HepG2 (cell line): ENCODE data around the gene CEP131. TPM values are rescaled to one million over a fixed set of nuclear protein-coding genes. Genes with fewer than 3 reads are reported as not detected.

ENCODE experiments used
- ATF7-NPFF ChIP-seq: sonication (generic); formaldehyde crosslinking; IDR thresholded peaks from 2 replicates; pipeline ENCODE4 v1.8.1; 2023; ENCODE audit warnings: mild to moderate bottlenecking, low read depth, missing genetic modification reagents, moderate library complexity
- CBX1 ChIP-seq: IDR thresholded peaks from one replicate; pipeline ENCODE4 v1.6.1; 2016; ENCODE audit warnings: antibody characterized with exemption, low read depth
- FOSL1 ChIP-seq: sonication (generic); formaldehyde crosslinking; IDR thresholded peaks from 2 replicates; pipeline ENCODE4 v1.9.0; 2021; ENCODE audit warnings: missing genetic modification reagents, borderline replicate concordance
- HOXA5 ChIP-seq: sonication (generic); formaldehyde crosslinking; IDR thresholded peaks from 2 replicates; pipeline ENCODE4 v1.4.0; 2020; ENCODE audit warnings: missing genetic modification reagents
- NFYC ChIP-seq: IDR thresholded peaks from 2 replicates; pipeline ENCODE4 v1.6.1; 2016; ENCODE audit warnings: missing genetic modification reagents, missing compliant biosample characterization
- REPIN1 ChIP-seq: sonication (generic); formaldehyde crosslinking; IDR thresholded peaks from 2 replicates; pipeline ENCODE4 v1.8.0; 2022; ENCODE audit warnings: missing genetic modification reagents, low read depth, mild to moderate bottlenecking, borderline replicate concordance
- SIN3A ChIP-seq: IDR thresholded peaks from 2 replicates; pipeline ENCODE4 v1.6.1; 2011; ENCODE audit warnings: low read depth, mild to moderate bottlenecking, control low read depth, low read length, borderline replicate concordance
- SIX1 ChIP-seq: sonication (generic); formaldehyde crosslinking; IDR thresholded peaks from 2 replicates; pipeline ENCODE4 v1.4.0; 2020; ENCODE audit warnings: missing genetic modification reagents, borderline replicate concordance
- ZFP82 ChIP-seq: sonication (generic); formaldehyde crosslinking; IDR thresholded peaks from 2 replicates; pipeline ENCODE4 v1.5.1; 2020; ENCODE audit warnings: mild to moderate bottlenecking, missing genetic modification reagents, borderline replicate concordance
- ZNF121 ChIP-seq: sonication (generic); formaldehyde crosslinking; IDR thresholded peaks from 2 replicates; pipeline ENCODE4 v1.5.0; 2020; ENCODE audit warnings: mild to moderate bottlenecking, missing genetic modification reagents
- ZNF224 ChIP-seq: sonication (generic); formaldehyde crosslinking; IDR thresholded peaks from 2 replicates; pipeline ENCODE4 v1.5.0; 2020; ENCODE audit warnings: mild to moderate bottlenecking, missing genetic modification reagents
- ZNF256 ChIP-seq: sonication (generic); formaldehyde crosslinking; conservative IDR thresholded peaks from 2 replicates; pipeline ENCODE4 v1.4.0; 2020; ENCODE audit warnings: missing genetic modification reagents
- ZNF546 ChIP-seq: sonication (generic); formaldehyde crosslinking; conservative IDR thresholded peaks from 2 replicates; pipeline ENCODE4 v1.8.1; 2023; ENCODE audit warnings: mild to moderate bottlenecking, missing genetic modification reagents
- ZNF761 ChIP-seq: sonication (generic); formaldehyde crosslinking; conservative IDR thresholded peaks from 2 replicates; pipeline ENCODE4 v1.4.0; 2020; ENCODE audit warnings: mild to moderate bottlenecking, missing genetic modification reagents
- polyA plus RNA-seq, 8 experiments: library from polyadenylated mRNA; depleted of rRNA in 3 of 8; stranded (reverse) in 7 of 8; unstranded in 1 of 8; fragments of >200 nt; fragmentation: Illumina TruSeq in 4 of 8; extraction: Trizol in 4 of 8; gene quantifications; 2 replicates each; pipeline versions ENCODE4 v1.2.1 to v1.2.3, GENCODE V29; 2011 to 2016; ENCODE audit warnings: low read depth in 4 of 8, missing spikeins in 1 of 8, mixed read lengths in 1 of 8; ENCODE audit not compliant: insufficient read depth in 1 of 8
- total RNA-seq, 5 experiments: library from RNA; depleted of rRNA; stranded (reverse); fragments of >200 nt; fragmentation: Illumina TruSeq; extraction: Trizol; gene quantifications; 2 replicates each; pipeline ENCODE4 v1.2.3, GENCODE V29; 2016; ENCODE audit warnings: low read depth in 1 of 5
- TF ChIP-seq, protein P1 (sequence below): sonication (generic); formaldehyde crosslinking; IDR thresholded peaks from 2 replicates; pipeline ENCODE4 v1.4.0; 2020; ENCODE audit warnings: missing genetic modification reagents
- TF ChIP-seq, protein P2 (sequence below): IDR thresholded peaks from 2 replicates; pipeline ENCODE4 v1.6.1; 2012; ENCODE audit warnings: inconsistent platforms
- TF ChIP-seq, protein P3 (sequence below): IDR thresholded peaks from 2 replicates; pipeline ENCODE4 v1.6.1; 2016
- TF ChIP-seq, protein P4 (sequence below), 2 experiments: fragments of 450-650 bp in 1 of 2; sonication (generic) in 1 of 2; formaldehyde crosslinking; IDR thresholded peaks; 2 replicates each; pipeline versions ENCODE4 v1.5.0 to v1.8.0; 2020 to 2022; ENCODE audit warnings: mild to moderate bottlenecking in 1 of 2, missing genetic modification reagents in 1 of 2
- TF ChIP-seq, protein P5 (sequence below): sonication (generic); formaldehyde crosslinking; conservative IDR thresholded peaks from 2 replicates; pipeline ENCODE4 v1.4.0; 2020; ENCODE audit warnings: missing genetic modification reagents

CEP131 gene
- total and polyA plus RNA-seq, 2 of the 13 experiments (the other 11 are each of a cell fraction or from before 2014, with no cell fraction given): 5.0 to 16.8 TPM

DNA sequence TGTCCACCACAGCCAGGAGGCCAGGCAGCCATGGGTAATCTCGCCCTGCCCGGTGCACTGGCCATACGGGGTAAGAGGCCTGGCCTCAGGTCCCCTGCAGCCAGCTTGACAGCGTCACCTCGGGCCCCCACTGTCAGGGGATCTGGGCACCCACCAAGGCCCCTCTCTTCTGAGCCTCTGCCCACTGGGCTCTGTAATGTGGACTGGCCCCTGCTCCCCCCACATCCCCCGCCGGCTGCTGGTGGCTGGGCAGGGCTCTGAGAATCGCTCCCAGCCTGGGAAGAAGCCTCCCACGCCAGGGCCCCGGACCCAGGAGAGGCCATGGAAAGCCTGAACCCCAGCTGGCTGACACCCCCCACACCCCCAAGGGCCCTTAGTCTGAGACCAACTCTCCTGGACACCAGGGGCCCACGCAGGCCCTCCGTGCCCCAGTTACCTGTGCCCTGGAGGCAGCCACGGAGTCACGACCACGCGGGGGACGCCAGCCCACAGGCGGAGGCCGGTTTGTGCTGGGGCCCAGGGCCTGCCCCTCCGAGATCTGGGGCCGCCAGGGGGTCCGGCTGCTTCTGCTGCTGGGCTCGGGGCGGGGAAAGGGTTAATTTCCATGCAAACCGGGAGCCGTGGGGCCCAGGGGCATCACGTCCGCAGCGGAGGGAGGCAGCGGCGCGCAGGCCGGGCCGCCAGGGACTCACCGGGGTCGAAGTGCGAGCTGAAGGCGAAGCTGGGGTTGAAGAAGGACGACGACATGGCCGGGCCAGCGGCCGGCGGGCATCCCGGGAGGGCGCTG lies 57.3 kb downstream of the CEP131 start, which contains the start of gene PVALEF (continued):
- TF ChIP-seq, protein P1, sequence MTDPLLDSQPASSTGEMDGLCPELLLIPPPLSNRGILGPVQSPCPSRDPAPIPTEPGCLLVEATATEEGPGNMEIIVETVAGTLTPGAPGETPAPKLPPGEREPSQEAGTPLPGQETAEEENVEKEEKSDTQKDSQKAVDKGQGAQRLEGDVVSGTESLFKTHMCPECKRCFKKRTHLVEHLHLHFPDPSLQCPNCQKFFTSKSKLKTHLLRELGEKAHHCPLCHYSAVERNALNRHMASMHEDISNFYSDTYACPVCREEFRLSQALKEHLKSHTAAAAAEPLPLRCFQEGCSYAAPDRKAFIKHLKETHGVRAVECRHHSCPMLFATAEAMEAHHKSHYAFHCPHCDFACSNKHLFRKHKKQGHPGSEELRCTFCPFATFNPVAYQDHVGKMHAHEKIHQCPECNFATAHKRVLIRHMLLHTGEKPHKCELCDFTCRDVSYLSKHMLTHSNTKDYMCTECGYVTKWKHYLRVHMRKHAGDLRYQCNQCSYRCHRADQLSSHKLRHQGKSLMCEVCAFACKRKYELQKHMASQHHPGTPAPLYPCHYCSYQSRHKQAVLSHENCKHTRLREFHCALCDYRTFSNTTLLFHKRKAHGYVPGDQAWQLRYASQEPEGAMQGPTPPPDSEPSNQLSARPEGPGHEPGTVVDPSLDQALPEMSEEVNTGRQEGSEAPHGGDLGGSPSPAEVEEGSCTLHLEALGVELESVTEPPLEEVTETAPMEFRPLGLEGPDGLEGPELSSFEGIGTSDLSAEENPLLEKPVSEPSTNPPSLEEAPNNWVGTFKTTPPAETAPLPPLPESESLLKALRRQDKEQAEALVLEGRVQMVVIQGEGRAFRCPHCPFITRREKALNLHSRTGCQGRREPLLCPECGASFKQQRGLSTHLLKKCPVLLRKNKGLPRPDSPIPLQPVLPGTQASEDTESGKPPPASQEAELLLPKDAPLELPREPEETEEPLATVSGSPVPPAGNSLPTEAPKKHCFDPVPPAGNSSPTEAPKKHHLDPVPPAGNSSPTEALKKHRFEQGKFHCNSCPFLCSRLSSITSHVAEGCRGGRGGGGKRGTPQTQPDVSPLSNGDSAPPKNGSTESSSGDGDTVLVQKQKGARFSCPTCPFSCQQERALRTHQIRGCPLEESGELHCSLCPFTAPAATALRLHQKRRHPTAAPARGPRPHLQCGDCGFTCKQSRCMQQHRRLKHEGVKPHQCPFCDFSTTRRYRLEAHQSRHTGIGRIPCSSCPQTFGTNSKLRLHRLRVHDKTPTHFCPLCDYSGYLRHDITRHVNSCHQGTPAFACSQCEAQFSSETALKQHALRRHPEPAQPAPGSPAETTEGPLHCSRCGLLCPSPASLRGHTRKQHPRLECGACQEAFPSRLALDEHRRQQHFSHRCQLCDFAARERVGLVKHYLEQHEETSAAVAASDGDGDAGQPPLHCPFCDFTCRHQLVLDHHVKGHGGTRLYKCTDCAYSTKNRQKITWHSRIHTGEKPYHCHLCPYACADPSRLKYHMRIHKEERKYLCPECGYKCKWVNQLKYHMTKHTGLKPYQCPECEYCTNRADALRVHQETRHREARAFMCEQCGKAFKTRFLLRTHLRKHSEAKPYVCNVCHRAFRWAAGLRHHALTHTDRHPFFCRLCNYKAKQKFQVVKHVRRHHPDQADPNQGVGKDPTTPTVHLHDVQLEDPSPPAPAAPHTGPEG (CRISPR knock-in tag): peak; percentile 74; the same call in 1 of the 2 replicates
- TF ChIP-seq SIX1 (CRISPR knock-in tag) (no peak), ZNF121 (CRISPR knock-in tag) (peak; percentile 34; the same call in 1 of the 2 replicates), ATF7-NPFF (no peak), CBX1 (no peak), NFYC (CRISPR knock-in tag) (no peak), ZNF546 (CRISPR knock-in tag) (peak; percentile 93), REPIN1 (CRISPR knock-in tag) (peak; percentile 69; the same call in 1 of the 2 replicates), SIN3A (peak; percentile 70; the same call in 1 of the 2 replicates), FOSL1 (CRISPR knock-in tag) (no peak), ZNF224 (CRISPR knock-in tag) (0 out of 2 replicates have a peak, but pooled peaks have one; percentile 64), ZNF256 (no peak; the same call in none of the 2 replicates), ZFP82 (CRISPR knock-in tag) (peak; percentile 48; the same call in 1 of the 2 replicates), HOXA5 (CRISPR knock-in tag) (peak; percentile 61), ZNF761 (no peak)
- TF ChIP-seq, protein P2, sequence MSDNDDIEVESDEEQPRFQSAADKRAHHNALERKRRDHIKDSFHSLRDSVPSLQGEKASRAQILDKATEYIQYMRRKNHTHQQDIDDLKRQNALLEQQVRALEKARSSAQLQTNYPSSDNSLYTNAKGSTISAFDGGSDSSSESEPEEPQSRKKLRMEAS: peak; percentile 90
- TF ChIP-seq, protein P3, sequence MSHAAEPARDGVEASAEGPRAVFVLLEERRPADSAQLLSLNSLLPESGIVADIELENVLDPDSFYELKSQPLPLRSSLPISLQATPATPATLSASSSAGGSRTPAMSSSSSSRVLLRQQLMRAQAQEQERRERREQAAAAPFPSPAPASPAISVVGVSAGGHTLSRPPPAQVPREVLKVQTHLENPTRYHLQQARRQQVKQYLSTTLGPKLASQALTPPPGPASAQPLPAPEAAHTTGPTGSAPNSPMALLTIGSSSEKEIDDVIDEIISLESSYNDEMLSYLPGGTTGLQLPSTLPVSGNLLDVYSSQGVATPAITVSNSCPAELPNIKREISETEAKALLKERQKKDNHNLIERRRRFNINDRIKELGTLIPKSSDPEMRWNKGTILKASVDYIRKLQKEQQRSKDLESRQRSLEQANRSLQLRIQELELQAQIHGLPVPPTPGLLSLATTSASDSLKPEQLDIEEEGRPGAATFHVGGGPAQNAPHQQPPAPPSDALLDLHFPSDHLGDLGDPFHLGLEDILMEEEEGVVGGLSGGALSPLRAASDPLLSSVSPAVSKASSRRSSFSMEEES: peak; percentile 38; the same call in 1 of the 2 replicates
- TF ChIP-seq, protein P4, sequence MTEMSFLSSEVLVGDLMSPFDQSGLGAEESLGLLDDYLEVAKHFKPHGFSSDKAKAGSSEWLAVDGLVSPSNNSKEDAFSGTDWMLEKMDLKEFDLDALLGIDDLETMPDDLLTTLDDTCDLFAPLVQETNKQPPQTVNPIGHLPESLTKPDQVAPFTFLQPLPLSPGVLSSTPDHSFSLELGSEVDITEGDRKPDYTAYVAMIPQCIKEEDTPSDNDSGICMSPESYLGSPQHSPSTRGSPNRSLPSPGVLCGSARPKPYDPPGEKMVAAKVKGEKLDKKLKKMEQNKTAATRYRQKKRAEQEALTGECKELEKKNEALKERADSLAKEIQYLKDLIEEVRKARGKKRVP (CRISPR knock-in tag; IDR thresholded peaks at IDR 0.05): no peak
- TF ChIP-seq, protein P5, sequence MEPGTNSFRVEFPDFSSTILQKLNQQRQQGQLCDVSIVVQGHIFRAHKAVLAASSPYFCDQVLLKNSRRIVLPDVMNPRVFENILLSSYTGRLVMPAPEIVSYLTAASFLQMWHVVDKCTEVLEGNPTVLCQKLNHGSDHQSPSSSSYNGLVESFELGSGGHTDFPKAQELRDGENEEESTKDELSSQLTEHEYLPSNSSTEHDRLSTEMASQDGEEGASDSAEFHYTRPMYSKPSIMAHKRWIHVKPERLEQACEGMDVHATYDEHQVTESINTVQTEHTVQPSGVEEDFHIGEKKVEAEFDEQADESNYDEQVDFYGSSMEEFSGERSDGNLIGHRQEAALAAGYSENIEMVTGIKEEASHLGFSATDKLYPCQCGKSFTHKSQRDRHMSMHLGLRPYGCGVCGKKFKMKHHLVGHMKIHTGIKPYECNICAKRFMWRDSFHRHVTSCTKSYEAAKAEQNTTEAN (CRISPR knock-in tag): peak; percentile 67
